Keratinocyte (primary cell): Measurements from ENCODE around the gene SIN3B. TPM values are rescaled to one million over a fixed set of nuclear protein-coding genes. Genes with fewer than 3 reads are reported as not detected.

Experiments
- DNase-seq: peaks from one replicate; pipeline ENCODE4 v3.0.0-alpha.2; 2011; ENCODE audit warnings: low read depth, missing footprints, low spot score
- FAIRE-seq: peaks from 2 replicates; lab custom pipeline; 2011; peaks lifted over from hg19 to GRCh38; lab: Jason Lieb, UNC
- H2AFZ ChIP-seq: 2 replicates; pipeline ENCODE4 v1.6.0; 2012; ENCODE audit warnings: low read length, control low read depth, inconsistent platforms; ENCODE audit not compliant: control insufficient read depth
- H3K27ac ChIP-seq: 2 replicates; pipeline ENCODE4 v1.5.1; 2011; ENCODE audit warnings: low read length; ENCODE audit not compliant: control insufficient read depth, insufficient read depth
- H3K27me3 ChIP-seq: 3 replicates; pipeline ENCODE4 v1.6.0; 2011; ENCODE audit warnings: low read length; ENCODE audit not compliant: control insufficient read depth, insufficient read depth; ENCODE audit errors: extremely low read depth
- H3K36me3 ChIP-seq, 2 experiments: 2 replicates in 1 of 2; 3 replicates in 1 of 2; pipeline ENCODE4 v1.5.1; 2011; ENCODE audit warnings: low read length in 2 of 2, mild to moderate bottlenecking in 1 of 2; ENCODE audit not compliant: control insufficient read depth in 2 of 2, insufficient read depth in 2 of 2; ENCODE audit errors: extremely low read depth in 1 of 2
- H3K4me1 ChIP-seq: 3 replicates; pipeline ENCODE4 v1.5.1; 2011; ENCODE audit warnings: low read length; ENCODE audit not compliant: control insufficient read depth, insufficient read depth; ENCODE audit errors: extremely low read depth
- H3K4me2 ChIP-seq: 3 replicates; pipeline ENCODE4 v1.6.0; 2011; ENCODE audit warnings: low read depth, low read length; ENCODE audit not compliant: control insufficient read depth, insufficient read depth; ENCODE audit errors: extremely low read depth
- H3K4me3 ChIP-seq, 3 experiments: fragments of 200-600 bp in 1 of 3; sonication (generic) in 1 of 3; 2 replicates in 2 of 3; 3 replicates in 1 of 3; pipeline ENCODE4 v1.5.1; 2011 to 2016; ENCODE audit warnings: low read length in 3 of 3, mild to moderate bottlenecking in 3 of 3, control low read depth in 2 of 3, inconsistent platforms in 1 of 3, low read depth in 1 of 3, mixed read lengths in 1 of 3, mixed run types in 1 of 3, moderate library complexity in 1 of 3; ENCODE audit not compliant: control insufficient read depth in 2 of 3, insufficient read depth in 2 of 3; ENCODE audit errors: extremely low read depth in 1 of 3
- H3K79me2 ChIP-seq: 2 replicates; pipeline ENCODE4 v1.6.0; 2012; ENCODE audit warnings: low read length; ENCODE audit not compliant: control insufficient read depth, insufficient read depth
- H3K9ac ChIP-seq: 3 replicates; pipeline ENCODE4 v1.6.0; 2011; ENCODE audit warnings: low read length; ENCODE audit not compliant: control insufficient read depth, insufficient read depth; ENCODE audit errors: extremely low read depth
- H3K9me1 ChIP-seq: 3 replicates; pipeline ENCODE4 v1.6.0; 2011; ENCODE audit warnings: low read length; ENCODE audit not compliant: control insufficient read depth, insufficient read depth; ENCODE audit errors: extremely low read depth
- H3K9me3 ChIP-seq: 2 replicates; pipeline ENCODE4 v1.5.1; 2012; ENCODE audit warnings: low read depth, low read length; ENCODE audit not compliant: control insufficient read depth
- H4K20me1 ChIP-seq: 3 replicates; pipeline ENCODE4 v1.6.0; 2011; ENCODE audit warnings: low read length; ENCODE audit not compliant: control insufficient read depth, insufficient read depth; ENCODE audit errors: extremely low read depth
- EZH2 ChIP-seq: IDR thresholded peaks from one replicate; pipeline ENCODE4 v1.6.1; 2012; ENCODE audit warnings: inconsistent platforms, mild to moderate bottlenecking, low read length, moderate library complexity
- dilution Hi-C: fragments of 300-500 bp; cut with MboI; formaldehyde crosslinking; loops from one replicate; pipeline ENCODE4 v1.7.0; 2020; ENCODE audit warnings: low sequenced_read_pairs; ENCODE audit not compliant: extremely low pct_ligation_motif_present
- polyA plus RNA-seq, 5 experiments: library from polyadenylated mRNA; depleted of rRNA in 3 of 5; stranded (reverse) in 3 of 5; stranded (forward) in 1 of 5; unstranded in 1 of 5; fragments of >200 nt; gene quantifications; 1 replicate in 1 of 5; 2 replicates in 3 of 5; 3 replicates in 1 of 5; pipeline versions ENCODE4 v1.2.1 to v1.2.3, GENCODE V29; 2011 to 2012; ENCODE audit warnings: missing spikeins in 2 of 5, low read depth in 1 of 5, low replicate concordance in 1 of 5
- TF ChIP-seq, protein P1 (sequence below), 3 experiments: IDR thresholded peaks in 1 of 3; conservative IDR thresholded peaks in 1 of 3; optimal IDR thresholded peaks in 1 of 3; 2 replicates in 2 of 3; 3 replicates in 1 of 3; pipeline versions ENCODE3 to v1.5.1; 2011; ENCODE audit warnings: low read length in 3 of 3, mild to moderate bottlenecking in 3 of 3, moderate library complexity in 2 of 3, control low read depth in 1 of 3, inconsistent platforms in 1 of 3; ENCODE audit not compliant: insufficient read depth in 2 of 3; ENCODE audit errors: extremely low read depth in 1 of 3

The SIN3B gene
- polyA plus RNA-seq, 1 donor (not counting 4 experiments of a cell fraction or from before 2014, with no cell fraction given): 30.9 TPM

DNA sequence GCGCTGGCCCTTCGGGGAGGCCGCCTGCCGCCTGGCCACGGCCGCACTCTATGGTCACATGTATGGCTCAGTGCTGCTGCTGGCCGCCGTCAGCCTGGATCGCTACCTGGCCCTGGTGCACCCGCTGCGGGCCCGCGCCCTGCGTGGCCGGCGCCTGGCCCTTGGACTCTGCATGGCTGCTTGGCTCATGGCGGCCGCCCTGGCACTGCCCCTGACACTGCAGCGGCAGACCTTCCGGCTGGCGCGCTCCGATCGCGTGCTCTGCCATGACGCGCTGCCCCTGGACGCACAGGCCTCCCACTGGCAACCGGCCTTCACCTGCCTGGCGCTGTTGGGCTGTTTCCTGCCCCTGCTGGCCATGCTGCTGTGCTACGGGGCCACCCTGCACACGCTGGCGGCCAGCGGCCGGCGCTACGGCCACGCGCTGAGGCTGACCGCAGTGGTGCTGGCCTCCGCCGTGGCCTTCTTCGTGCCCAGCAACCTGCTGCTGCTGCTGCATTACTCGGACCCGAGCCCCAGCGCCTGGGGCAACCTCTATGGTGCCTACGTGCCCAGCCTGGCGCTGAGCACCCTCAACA is 60.8 kb downstream of the SIN3B start:
- no peak overlapping the region for H3K9ac ChIP-seq
- H3K9me3 ChIP-seq: no peaks in the 10 kb centered on the region
- DNase-seq: no peak
- no peak overlapping the region for H2AFZ ChIP-seq
- no peak for TF ChIP-seq EZH2
- TF ChIP-seq, protein P1, sequence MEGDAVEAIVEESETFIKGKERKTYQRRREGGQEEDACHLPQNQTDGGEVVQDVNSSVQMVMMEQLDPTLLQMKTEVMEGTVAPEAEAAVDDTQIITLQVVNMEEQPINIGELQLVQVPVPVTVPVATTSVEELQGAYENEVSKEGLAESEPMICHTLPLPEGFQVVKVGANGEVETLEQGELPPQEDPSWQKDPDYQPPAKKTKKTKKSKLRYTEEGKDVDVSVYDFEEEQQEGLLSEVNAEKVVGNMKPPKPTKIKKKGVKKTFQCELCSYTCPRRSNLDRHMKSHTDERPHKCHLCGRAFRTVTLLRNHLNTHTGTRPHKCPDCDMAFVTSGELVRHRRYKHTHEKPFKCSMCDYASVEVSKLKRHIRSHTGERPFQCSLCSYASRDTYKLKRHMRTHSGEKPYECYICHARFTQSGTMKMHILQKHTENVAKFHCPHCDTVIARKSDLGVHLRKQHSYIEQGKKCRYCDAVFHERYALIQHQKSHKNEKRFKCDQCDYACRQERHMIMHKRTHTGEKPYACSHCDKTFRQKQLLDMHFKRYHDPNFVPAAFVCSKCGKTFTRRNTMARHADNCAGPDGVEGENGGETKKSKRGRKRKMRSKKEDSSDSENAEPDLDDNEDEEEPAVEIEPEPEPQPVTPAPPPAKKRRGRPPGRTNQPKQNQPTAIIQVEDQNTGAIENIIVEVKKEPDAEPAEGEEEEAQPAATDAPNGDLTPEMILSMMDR (optimal IDR thresholded peaks at IDR 0.05 in 1 of 3, IDR thresholded peaks at IDR 0.05 in 1 of 3, conservative IDR thresholded peaks at IDR 0.05 in 1 of 3; ENCODE audit: extremely low read depth in 1 of 3, insufficient read depth in 2 of 3, low read length in 3 of 3): no peak
- dilution Hi-C loops: no loop called here
- no peaks in the 10 kb centered on the region for H4K20me1 ChIP-seq
- H3K4me2 ChIP-seq: no peak overlapping the region
- H3K4me3 ChIP-seq: no peak overlapping the region
- no peaks in the 10 kb centered on the region for H3K36me3 ChIP-seq
- H3K27me3 ChIP-seq: no peaks in the 10 kb centered on the region
- H3K79me2 ChIP-seq: no peaks in the 10 kb centered on the region
- no peaks in the 10 kb centered on the region for H3K4me1 ChIP-seq
- FAIRE-seq: no peak
- no peaks in the 10 kb centered on the region for H3K9me1 ChIP-seq
- H3K27ac ChIP-seq: no peak overlapping the region

DNA sequence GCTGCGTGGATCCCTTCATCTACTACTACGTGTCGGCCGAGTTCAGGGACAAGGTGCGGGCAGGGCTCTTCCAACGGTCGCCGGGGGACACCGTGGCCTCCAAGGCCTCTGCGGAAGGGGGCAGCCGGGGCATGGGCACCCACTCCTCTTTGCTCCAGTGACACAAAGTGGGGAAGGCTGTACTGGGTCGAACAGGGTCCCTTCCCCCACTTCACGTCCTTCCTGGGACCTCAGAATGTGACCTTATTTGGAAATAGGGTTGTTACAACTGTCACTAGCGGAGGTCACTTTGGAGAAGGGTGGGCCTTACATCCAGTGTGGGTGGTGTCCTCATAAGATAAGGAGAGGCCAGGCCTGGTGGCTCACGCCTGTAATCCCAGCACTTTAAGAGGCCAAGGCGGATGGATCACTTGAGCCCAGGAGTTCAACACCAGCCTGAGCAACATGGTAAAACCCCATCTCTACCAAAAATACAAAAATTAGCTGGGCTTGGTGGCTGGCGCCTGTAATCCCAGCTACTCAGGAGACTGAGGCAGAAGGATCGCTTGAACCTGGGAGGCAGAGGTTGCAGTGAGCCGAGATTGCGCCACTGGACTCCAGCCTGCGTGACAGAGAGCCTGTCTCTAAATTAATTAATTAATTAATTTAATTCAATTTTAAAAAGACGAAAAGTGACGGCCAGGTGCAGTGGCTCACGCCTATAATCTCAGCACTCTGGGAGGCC is 61.4 kb downstream of the SIN3B start:
- H3K36me3 ChIP-seq: no peaks in the 10 kb centered on the region
- H3K27ac ChIP-seq: no peak overlapping the region
- DNase-seq (no peak), FAIRE-seq (no peak)
- no peaks in the 10 kb centered on the region for H3K79me2 ChIP-seq
- dilution Hi-C loops: no loop called here
- no peaks in the 10 kb centered on the region for H4K20me1 ChIP-seq
- no peaks in the 10 kb centered on the region for H3K9me1 ChIP-seq
- no peak overlapping the region for H3K9ac ChIP-seq
- H3K27me3 ChIP-seq: no peaks in the 10 kb centered on the region
- no peak overlapping the region for H3K4me2 ChIP-seq
- H3K4me1 ChIP-seq: no peaks in the 10 kb centered on the region
- no peaks in the 10 kb centered on the region for H3K9me3 ChIP-seq
- H2AFZ ChIP-seq: no peak overlapping the region
- no peak overlapping the region for H3K4me3 ChIP-seq
- TF ChIP-seq EZH2: no peak
- TF ChIP-seq, protein P1 (optimal IDR thresholded peaks at IDR 0.05 in 1 of 3, IDR thresholded peaks at IDR 0.05 in 1 of 3, conservative IDR thresholded peaks at IDR 0.05 in 1 of 3; ENCODE audit: extremely low read depth in 1 of 3, insufficient read depth in 2 of 3, low read length in 3 of 3): no peak
